Liver (tissue), 9 donors: ENCODE data around the gene DNAJC5. TPM values are rescaled to one million over a fixed set of nuclear protein-coding genes. Genes with fewer than 3 reads are reported as not detected.
A peak's percentile ranks its signal among the peaks of the same experiment; 100 is the strongest.

Experiments used
- DNase-seq: peaks from one replicate; pipeline ENCODE4 v3.0.0-alpha.2; 2017; ENCODE audit warnings: low spot score
- H3K27ac ChIP-seq, 2 donors: one replicate each; pipeline ENCODE4 v1.7.0; 2013; ENCODE audit warnings: inconsistent platforms in 2 of 2, low read length in 2 of 2, control low read depth in 1 of 2, low read depth in 1 of 2, mild to moderate bottlenecking in 1 of 2
- H3K27me3 ChIP-seq, 4 donors: one replicate each; pipeline versions ENCODE4 v1.6.1 to v1.7.0; 2013; ENCODE audit warnings: low read length in 3 of 4, inconsistent platforms in 1 of 4, mild to moderate bottlenecking in 1 of 4, moderate library complexity in 1 of 4; ENCODE audit not compliant: control insufficient read depth in 4 of 4, insufficient read depth in 4 of 4
- H3K36me3 ChIP-seq, 4 donors: one replicate each; pipeline versions ENCODE4 v1.6.1 to v1.7.0; 2013; ENCODE audit warnings: low read length in 3 of 4, mild to moderate bottlenecking in 3 of 4, low read depth in 1 of 4, moderate library complexity in 1 of 4; ENCODE audit not compliant: control insufficient read depth in 4 of 4, insufficient read depth in 3 of 4
- H3K4me1 ChIP-seq, 4 donors: one replicate each; pipeline versions ENCODE4 v1.6.1 to v1.7.0; 2013; ENCODE audit warnings: low read length in 3 of 4, mild to moderate bottlenecking in 3 of 4, moderate library complexity in 1 of 4; ENCODE audit not compliant: control insufficient read depth in 4 of 4, insufficient read depth in 4 of 4
- H3K4me3 ChIP-seq, 3 donors: one replicate each; pipeline versions ENCODE4 v1.6.1 to v1.7.0; 2013; ENCODE audit warnings: low read length in 3 of 3, control low read depth in 1 of 3, low read depth in 1 of 3, mild to moderate bottlenecking in 1 of 3
- H3K9ac ChIP-seq, 2 donors: one replicate each; pipeline ENCODE4 v1.7.0; 2013; ENCODE audit warnings: low read length in 2 of 2, mild to moderate bottlenecking in 2 of 2, moderate library complexity in 2 of 2, control low read depth in 1 of 2, low read depth in 1 of 2
- H3K9me3 ChIP-seq, 4 donors: one replicate each; pipeline versions ENCODE4 v1.6.1 to v1.7.0; 2013; ENCODE audit warnings: low read length in 3 of 4; ENCODE audit not compliant: control insufficient read depth in 4 of 4
- EGR1 ChIP-seq, 2 donors: IDR thresholded peaks; 2 replicates each; pipeline ENCODE4 v1.6.1; 2016 to 2018; ENCODE audit warnings: antibody characterized with exemption in 2 of 2, low read depth in 2 of 2
- FOXA2 ChIP-seq: IDR thresholded peaks from 2 replicates; pipeline ENCODE4 v1.6.1; 2016; ENCODE audit warnings: antibody characterized with exemption
- GABPA ChIP-seq, 2 donors: IDR thresholded peaks in 1 of 2; conservative IDR thresholded peaks in 1 of 2; 2 replicates each; pipeline ENCODE4 v1.6.1; 2016; ENCODE audit warnings: antibody characterized with exemption in 2 of 2, mild to moderate bottlenecking in 1 of 2, moderate library complexity in 1 of 2
- HNF4A ChIP-seq, 2 donors: conservative IDR thresholded peaks; 2 replicates each; pipeline ENCODE4 v1.6.1; 2016; ENCODE audit warnings: antibody characterized with exemption in 2 of 2, mild to moderate bottlenecking in 2 of 2
- HNF4G ChIP-seq: IDR thresholded peaks from 2 replicates; pipeline ENCODE4 v1.6.1; 2016; ENCODE audit warnings: antibody characterized with exemption
- JUND ChIP-seq, 2 donors: IDR thresholded peaks; 2 replicates each; pipeline ENCODE4 v1.6.1; 2016; ENCODE audit warnings: antibody characterized with exemption in 2 of 2
- RAD21 ChIP-seq, 2 donors: IDR thresholded peaks; 2 replicates each; pipeline ENCODE4 v1.6.1; 2016; ENCODE audit warnings: antibody characterized with exemption in 2 of 2, mild to moderate bottlenecking in 2 of 2
- SP1 ChIP-seq: IDR thresholded peaks from 2 replicates; pipeline ENCODE4 v1.6.1; 2018; ENCODE audit warnings: antibody characterized with exemption, mild to moderate bottlenecking
- YY1 ChIP-seq: IDR thresholded peaks from 2 replicates; pipeline ENCODE4 v1.6.1; 2016; ENCODE audit warnings: antibody characterized with exemption, mild to moderate bottlenecking
- WGBS: extraction: QIAGEN DNeasy Blood & Tissue Kit; methylation state at CpG from one replicate; pipeline ENCODE4 v1.1.7; 2013; 5-methylcytosine and 5-hydroxymethylcytosine counted together
- polyA plus RNA-seq, 2 donors: library from polyadenylated mRNA; stranded (reverse) in 1 of 2; unstranded in 1 of 2; fragments of 200-250 nt in 1 of 2; fragments of >200 nt in 1 of 2; fragmentation: Nextera tagmentation in 1 of 2; extraction: Ambion mirVana in 1 of 2; gene quantifications; one replicate each; pipeline versions ENCODE4 v1.2.1 to v1.2.3, GENCODE V29; 2013 to 2015
- total RNA-seq, 2 donors: library from RNA; depleted of rRNA; stranded (reverse); fragments of >200 nt; gene quantifications; one replicate each; pipeline ENCODE4 v1.2.3, GENCODE V29; 2014
- TF ChIP-seq, protein P1 (sequence below): IDR thresholded peaks from 2 replicates; pipeline ENCODE4 v1.6.1; 2016; ENCODE audit warnings: antibody characterized with exemption
- TF ChIP-seq, protein P2 (sequence below): fragments of 150-350 bp; IDR thresholded peaks from 2 replicates; pipeline ENCODE4 v1.5.1; 2017; ENCODE audit warnings: improper control_type of control experiment, low read depth, low read length; ENCODE audit not compliant: missing input control
- TF ChIP-seq, protein P3 (sequence below): IDR thresholded peaks from 2 replicates; pipeline ENCODE4 v1.6.1; 2016; ENCODE audit warnings: antibody characterized with exemption
- TF ChIP-seq, protein P4 (sequence below): IDR thresholded peaks from 2 replicates; pipeline ENCODE4 v1.6.1; 2016; ENCODE audit warnings: antibody characterized with exemption, mild to moderate bottlenecking
- donor health status: healthy.
- donor health status: healthy.
- donor health status: healthy.
- donor health status: healthy.
- donor health status: healthy.

Gene DNAJC5
- total and polyA plus RNA-seq, 4 donors, result 8.2 to 28.6 (median 18.7) TPM

DNA sequence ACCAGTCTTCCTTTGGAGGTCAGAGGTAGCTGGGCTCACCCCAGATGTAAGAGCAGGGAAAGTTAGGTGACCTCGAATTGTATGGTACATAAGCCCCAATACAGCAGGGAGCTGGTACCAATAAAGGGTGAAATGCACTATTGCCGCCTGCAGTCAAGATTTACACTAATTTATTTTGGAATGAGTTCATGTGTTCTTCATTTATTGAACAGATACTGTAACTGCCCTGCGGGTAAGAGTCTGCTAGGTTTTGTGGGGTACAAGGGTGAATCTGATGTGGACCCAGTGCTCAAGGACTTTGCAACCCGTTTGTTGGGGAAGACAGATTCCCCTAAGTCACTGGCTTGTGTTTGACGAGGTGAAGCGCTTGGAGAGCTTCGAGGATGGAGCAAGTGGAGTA lies 2.5 kb upstream of the DNAJC5 start:
- Histone ChIP-seq H3K4me3 (no peak overlapping the region), H3K9ac (no peak overlapping the region), H3K27ac (no peak overlapping the region), H3K9me3 (no peaks in the 10 kb centered on the region), H3K36me3 (peaks cover 8 to 35% (median 20%) of the 10 kb centered on the region in 4 donors), H3K27me3 (no peaks in the 10 kb centered on the region), H3K4me1 (peaks cover 0 to 24% (median 17%) of the 10 kb centered on the region in 4 donors)
- 89% methylated on average over 7 of the region's 7 CpGs for WGBS
- no peak for TF ChIP-seq SP1
- DNase-seq, result no peak

DNA sequence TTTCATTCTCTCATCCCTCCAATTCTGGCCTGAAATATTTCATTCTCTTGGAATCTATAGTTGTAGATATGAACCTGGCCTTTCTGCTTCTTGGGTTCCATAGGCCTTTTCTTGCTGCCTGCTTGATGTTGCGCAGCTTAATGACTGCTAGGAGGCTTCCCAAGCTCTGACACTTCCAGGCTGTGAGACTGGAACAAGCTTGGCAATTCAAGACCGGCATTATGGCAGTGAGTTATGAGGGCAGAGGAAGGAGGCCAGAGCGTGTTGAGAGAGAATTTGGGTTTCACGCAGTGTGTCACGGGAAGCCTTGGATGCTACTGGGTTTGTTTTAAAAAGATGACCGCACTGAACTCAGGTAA lies 948 bp upstream of the DNAJC5 start:
- peak overlapping the region in 2 of 3 donors; percentile 78 to 94 for H3K4me3 ChIP-seq
- DNase-seq, result no peak
- WGBS, result 30% methylated on average over 6 of the region's 6 CpGs
- H3K9me3 ChIP-seq, result no peaks in the 10 kb centered on the region
- H3K36me3 ChIP-seq, result peaks cover 8 to 27% (median 16%) of the 10 kb centered on the region in 4 donors
- H3K27ac ChIP-seq, result no peak overlapping the region
- H3K27me3 ChIP-seq, result no peaks in the 10 kb centered on the region
- TF ChIP-seq, protein P1, sequence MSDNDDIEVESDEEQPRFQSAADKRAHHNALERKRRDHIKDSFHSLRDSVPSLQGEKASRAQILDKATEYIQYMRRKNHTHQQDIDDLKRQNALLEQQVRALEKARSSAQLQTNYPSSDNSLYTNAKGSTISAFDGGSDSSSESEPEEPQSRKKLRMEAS, result no peak
- TF ChIP-seq FOXA2 (no peak), EGR1 (IDR thresholded peaks at IDR 0.05; ENCODE audit: low read depth in 2 of 2) (no peak), HNF4A (conservative IDR thresholded peaks at IDR 0.05) (no peak), GABPA (IDR thresholded peaks at IDR 0.05 in 1 of 2, conservative IDR thresholded peaks at IDR 0.05 in 1 of 2) (no peak)
- TF ChIP-seq, protein P2, sequence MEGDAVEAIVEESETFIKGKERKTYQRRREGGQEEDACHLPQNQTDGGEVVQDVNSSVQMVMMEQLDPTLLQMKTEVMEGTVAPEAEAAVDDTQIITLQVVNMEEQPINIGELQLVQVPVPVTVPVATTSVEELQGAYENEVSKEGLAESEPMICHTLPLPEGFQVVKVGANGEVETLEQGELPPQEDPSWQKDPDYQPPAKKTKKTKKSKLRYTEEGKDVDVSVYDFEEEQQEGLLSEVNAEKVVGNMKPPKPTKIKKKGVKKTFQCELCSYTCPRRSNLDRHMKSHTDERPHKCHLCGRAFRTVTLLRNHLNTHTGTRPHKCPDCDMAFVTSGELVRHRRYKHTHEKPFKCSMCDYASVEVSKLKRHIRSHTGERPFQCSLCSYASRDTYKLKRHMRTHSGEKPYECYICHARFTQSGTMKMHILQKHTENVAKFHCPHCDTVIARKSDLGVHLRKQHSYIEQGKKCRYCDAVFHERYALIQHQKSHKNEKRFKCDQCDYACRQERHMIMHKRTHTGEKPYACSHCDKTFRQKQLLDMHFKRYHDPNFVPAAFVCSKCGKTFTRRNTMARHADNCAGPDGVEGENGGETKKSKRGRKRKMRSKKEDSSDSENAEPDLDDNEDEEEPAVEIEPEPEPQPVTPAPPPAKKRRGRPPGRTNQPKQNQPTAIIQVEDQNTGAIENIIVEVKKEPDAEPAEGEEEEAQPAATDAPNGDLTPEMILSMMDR, result no peak
- H3K9ac ChIP-seq, result no peak overlapping the region
- peaks cover 0 to 33% (median 24%) of the 10 kb centered on the region in 4 donors for H3K4me1 ChIP-seq

DNA sequence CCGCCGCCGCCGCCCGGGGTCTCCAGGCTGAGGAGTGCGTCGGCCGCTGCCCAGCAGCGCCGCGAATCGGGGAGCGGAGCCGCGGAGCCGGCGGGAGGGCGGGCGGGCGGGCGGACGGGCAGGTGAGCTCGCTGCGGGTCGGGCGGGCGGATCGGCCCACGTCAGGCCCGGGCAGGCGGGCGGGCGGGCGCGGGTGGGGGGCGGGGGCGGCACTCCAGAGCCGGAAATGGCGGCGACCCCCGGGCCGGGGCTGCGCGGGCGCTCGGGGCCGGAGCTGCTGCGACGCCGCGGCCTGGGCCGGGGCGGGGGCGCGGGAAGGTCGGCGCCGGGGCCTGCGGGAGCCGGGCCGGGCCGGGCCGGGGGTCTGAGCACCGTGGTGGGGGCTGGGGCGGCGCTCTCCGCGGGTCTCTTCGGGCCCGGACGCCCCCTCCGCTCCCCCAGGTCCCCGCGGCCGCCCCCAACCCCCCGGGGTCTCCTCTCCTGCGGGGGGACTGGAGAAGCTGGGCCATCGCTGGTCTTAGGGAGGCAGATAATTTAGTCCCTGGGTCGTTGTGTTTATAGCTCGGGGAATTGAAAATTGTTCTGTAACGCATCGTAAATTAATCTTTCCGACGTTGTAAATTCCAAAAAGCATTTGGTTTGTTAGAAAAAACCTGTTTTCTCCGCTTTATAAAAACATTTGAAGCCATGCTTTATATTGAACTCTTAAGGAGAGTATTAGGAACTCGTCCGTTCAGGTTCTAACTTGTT lies 451 bp downstream of the DNAJC5 start:
- TF ChIP-seq, protein P2, result no peak
- TF ChIP-seq EGR1 (IDR thresholded peaks at IDR 0.05; ENCODE audit: low read depth in 2 of 2), result no peak
- no peak for TF ChIP-seq FOXA2
- TF ChIP-seq GABPA (IDR thresholded peaks at IDR 0.05 in 1 of 2, conservative IDR thresholded peaks at IDR 0.05 in 1 of 2), result no peak
- TF ChIP-seq HNF4G, result no peak
- no peak for TF ChIP-seq YY1
- TF ChIP-seq HNF4A (conservative IDR thresholded peaks at IDR 0.05), result no peak
- TF ChIP-seq, protein P3, sequence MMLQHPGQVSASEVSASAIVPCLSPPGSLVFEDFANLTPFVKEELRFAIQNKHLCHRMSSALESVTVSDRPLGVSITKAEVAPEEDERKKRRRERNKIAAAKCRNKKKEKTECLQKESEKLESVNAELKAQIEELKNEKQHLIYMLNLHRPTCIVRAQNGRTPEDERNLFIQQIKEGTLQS, result no peak
- no peak for TF ChIP-seq JUND (IDR thresholded peaks at IDR 0.05)
- TF ChIP-seq RAD21 (IDR thresholded peaks at IDR 0.05), result no peak
- TF ChIP-seq, protein P4, sequence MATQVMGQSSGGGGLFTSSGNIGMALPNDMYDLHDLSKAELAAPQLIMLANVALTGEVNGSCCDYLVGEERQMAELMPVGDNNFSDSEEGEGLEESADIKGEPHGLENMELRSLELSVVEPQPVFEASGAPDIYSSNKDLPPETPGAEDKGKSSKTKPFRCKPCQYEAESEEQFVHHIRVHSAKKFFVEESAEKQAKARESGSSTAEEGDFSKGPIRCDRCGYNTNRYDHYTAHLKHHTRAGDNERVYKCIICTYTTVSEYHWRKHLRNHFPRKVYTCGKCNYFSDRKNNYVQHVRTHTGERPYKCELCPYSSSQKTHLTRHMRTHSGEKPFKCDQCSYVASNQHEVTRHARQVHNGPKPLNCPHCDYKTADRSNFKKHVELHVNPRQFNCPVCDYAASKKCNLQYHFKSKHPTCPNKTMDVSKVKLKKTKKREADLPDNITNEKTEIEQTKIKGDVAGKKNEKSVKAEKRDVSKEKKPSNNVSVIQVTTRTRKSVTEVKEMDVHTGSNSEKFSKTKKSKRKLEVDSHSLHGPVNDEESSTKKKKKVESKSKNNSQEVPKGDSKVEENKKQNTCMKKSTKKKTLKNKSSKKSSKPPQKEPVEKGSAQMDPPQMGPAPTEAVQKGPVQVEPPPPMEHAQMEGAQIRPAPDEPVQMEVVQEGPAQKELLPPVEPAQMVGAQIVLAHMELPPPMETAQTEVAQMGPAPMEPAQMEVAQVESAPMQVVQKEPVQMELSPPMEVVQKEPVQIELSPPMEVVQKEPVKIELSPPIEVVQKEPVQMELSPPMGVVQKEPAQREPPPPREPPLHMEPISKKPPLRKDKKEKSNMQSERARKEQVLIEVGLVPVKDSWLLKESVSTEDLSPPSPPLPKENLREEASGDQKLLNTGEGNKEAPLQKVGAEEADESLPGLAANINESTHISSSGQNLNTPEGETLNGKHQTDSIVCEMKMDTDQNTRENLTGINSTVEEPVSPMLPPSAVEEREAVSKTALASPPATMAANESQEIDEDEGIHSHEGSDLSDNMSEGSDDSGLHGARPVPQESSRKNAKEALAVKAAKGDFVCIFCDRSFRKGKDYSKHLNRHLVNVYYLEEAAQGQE, result no peak
- TF ChIP-seq, protein P1, result no peak
- no peaks in the 10 kb centered on the region for H3K9me3 ChIP-seq
- under 1% methylated on average over 87 of the region's 87 CpGs for WGBS
- peaks cover 2 to 13% (median 8%) of the 10 kb centered on the region in 4 donors for H3K36me3 ChIP-seq
- H3K27ac ChIP-seq, result peak overlapping the region; percentile 86 to 87
- no peak for DNase-seq
- peaks cover 3 to 36% (median 25%) of the 10 kb centered on the region in 4 donors for H3K4me1 ChIP-seq
- peak overlapping the region; percentile 31 to 94 (median 90) for H3K4me3 ChIP-seq
- no peaks in the 10 kb centered on the region for H3K27me3 ChIP-seq
- peak overlapping the region; percentile 64 to 93 for H3K9ac ChIP-seq
